HepG2 (cell line): ENCODE data around the gene POC1A. TPM values are rescaled to one million over a fixed set of nuclear protein-coding genes. Genes with fewer than 3 reads are reported as not detected.

ENCODE experiments used
- ATAC-seq: fragments of 200-7000 bp; cut with Tn5 transposase; 3 replicates; pipeline ENCODE4 v1.9.1; 2020; ENCODE audit warnings: mild to moderate bottlenecking, moderate library complexity
- BruUV-seq: library from RNA; stranded (reverse); fragments of 400-500 nt; replicated peaks from 2 replicates; lab custom pipeline; 2021; lab: Mats Ljungman, UMichigan
- CTCF ChIA-PET: fragments of 300-600 bp; formaldehyde crosslinking; extraction: SDS; loops from one replicate; lab custom pipeline; 2021; ENCODE audit warnings: low total read pairs, inconsistent platforms, low intra/inter-chr PET ratio; lab: Yijun Ruan, JAX
- POLR2A ChIA-PET: fragments of 350-600 bp; sonication (Branson Sonifier 250); formaldehyde crosslinking; loops from one replicate; lab custom pipeline; 2020; ENCODE audit warnings: antibody characterized with exemption, inconsistent platforms; lab: Yijun Ruan, JAX
- DNase-seq: peaks from one replicate; pipeline ENCODE4 v3.0.0-alpha.2; 2015; ENCODE audit warnings: low spot score
- FAIRE-seq: peaks from 3 replicates; lab custom pipeline; 2011; peaks lifted over from hg19 to GRCh38; lab: Jason Lieb, UNC
- H2AFZ ChIP-seq: one replicate; pipeline ENCODE4 v1.6.1; 2011; ENCODE audit warnings: low read length, inconsistent platforms
- H3K27ac ChIP-seq: fragments of 300-600 bp; 3 replicates; pipeline ENCODE4 v1.8.0; 2011; ENCODE audit warnings: mixed run types, mild to moderate bottlenecking, mixed read lengths, low read length, inconsistent platforms; ENCODE audit not compliant: insufficient read depth; ENCODE audit errors: extremely low read length
- H3K27me3 ChIP-seq, 2 experiments: fragments of 200-600 bp in 1 of 2; 2 replicates in 1 of 2; 3 replicates in 1 of 2; pipeline versions ENCODE4 v1.6.0 to v1.8.0; 2011; ENCODE audit warnings: low read length in 2 of 2, mild to moderate bottlenecking in 2 of 2, moderate library complexity in 2 of 2, inconsistent platforms in 1 of 2; ENCODE audit not compliant: insufficient read depth in 2 of 2, control insufficient read depth in 1 of 2
- H3K36me3 ChIP-seq, 2 experiments: fragments of 200-600 bp in 1 of 2; replicated peaks in 1 of 2; 2 replicates in 1 of 2; 3 replicates in 1 of 2; pipeline versions ENCODE4 v1.5.1 to v1.8.0; 2011; ENCODE audit warnings: low read length in 2 of 2, inconsistent platforms in 1 of 2; ENCODE audit not compliant: insufficient read depth in 2 of 2, control insufficient read depth in 1 of 2
- H3K4me1 ChIP-seq: 2 replicates; pipeline ENCODE4 v1.5.1; 2012; ENCODE audit warnings: low read length, inconsistent platforms; ENCODE audit not compliant: insufficient read depth
- H3K4me2 ChIP-seq: 2 replicates; pipeline ENCODE4 v1.6.0; 2011; ENCODE audit warnings: low read depth, low read length, inconsistent platforms
- H3K4me3 ChIP-seq, 3 experiments: fragments of 200-600 bp in 1 of 3; sonication (generic), shearing (Covaris generic) in 1 of 3; replicated peaks in 1 of 3; 2 replicates each; pipeline ENCODE4 v1.5.1; 2011 to 2016; ENCODE audit warnings: low read length in 3 of 3, inconsistent platforms in 2 of 3, low read depth in 2 of 3, mild to moderate bottlenecking in 2 of 3, control low read depth in 1 of 3, mixed read lengths in 1 of 3; ENCODE audit not compliant: insufficient read depth in 1 of 3
- H3K79me2 ChIP-seq: one replicate; pipeline ENCODE4 v1.6.1; 2011; ENCODE audit warnings: low read length, inconsistent platforms; ENCODE audit not compliant: insufficient read depth
- H3K9ac ChIP-seq: 2 replicates; pipeline ENCODE4 v1.6.0; 2011; ENCODE audit warnings: mild to moderate bottlenecking, low read depth, low read length, inconsistent platforms; ENCODE audit not compliant: insufficient read depth
- H3K9me3 ChIP-seq: 2 replicates; pipeline ENCODE4 v1.5.1; 2012; ENCODE audit warnings: mild to moderate bottlenecking, low read length
- H4K20me1 ChIP-seq: 2 replicates; pipeline ENCODE4 v1.6.0; 2011; ENCODE audit warnings: inconsistent platforms, mild to moderate bottlenecking, low read length, moderate library complexity; ENCODE audit not compliant: insufficient read depth
- KLF13 ChIP-seq: sonication (generic); formaldehyde crosslinking; IDR thresholded peaks from 2 replicates; pipeline ENCODE4 v1.4.0; 2020; ENCODE audit warnings: mild to moderate bottlenecking, missing genetic modification reagents
- SP140L ChIP-seq: sonication (generic); formaldehyde crosslinking; IDR thresholded peaks from 2 replicates; pipeline ENCODE4 v1.4.0; 2020; ENCODE audit warnings: missing genetic modification reagents, borderline replicate concordance
- ZNF510 ChIP-seq: sonication (generic); formaldehyde crosslinking; IDR thresholded peaks from 2 replicates; pipeline ENCODE4 v1.4.0; 2020; ENCODE audit warnings: low read depth, mild to moderate bottlenecking, missing genetic modification reagents
- WGBS: methylation state at CpG from one replicate; pipeline ENCODE4 v1.1.6; 2017; ENCODE audit warnings: low lambda C conversion rate; 5-methylcytosine and 5-hydroxymethylcytosine counted together
- in situ Hi-C: cut with HindIII; loops from 2 replicates; pipeline ENCODE4 v1.10.0; 2017; ENCODE audit warnings: low pct_unique_long_range_greater_than_20kb; ENCODE audit not compliant: extremely low pct_ligation_motif_present
- intact Hi-C: fragments of 100-400 bp; cut with micrococcal nuclease; formaldehyde crosslinking; loops from one replicate; pipeline ENCODE4 v1.10.0; 2022; ENCODE audit not compliant: unreplicated experiment
- polyA plus RNA-seq, 8 experiments: library from polyadenylated mRNA; depleted of rRNA in 3 of 8; stranded (reverse) in 7 of 8; unstranded in 1 of 8; fragments of >200 nt; fragmentation: Illumina TruSeq in 4 of 8; extraction: Trizol in 4 of 8; gene quantifications; 2 replicates each; pipeline versions ENCODE4 v1.2.1 to v1.2.3, GENCODE V29; 2011 to 2016; ENCODE audit warnings: low read depth in 4 of 8, missing spikeins in 1 of 8, mixed read lengths in 1 of 8; ENCODE audit not compliant: insufficient read depth in 1 of 8
- total RNA-seq, 5 experiments: library from RNA; depleted of rRNA; stranded (reverse); fragments of >200 nt; fragmentation: Illumina TruSeq; extraction: Trizol; gene quantifications; 2 replicates each; pipeline ENCODE4 v1.2.3, GENCODE V29; 2016; ENCODE audit warnings: low read depth in 1 of 5

The POC1A gene
- total and polyA plus RNA-seq, 2 of the 13 experiments (the other 11 are each of a cell fraction or from before 2014, with no cell fraction given), result 14.6 to 20.0 TPM

- Histone ChIP-seq H3K9me3 (no peaks in the 10 kb centered on the region), H3K79me2 (no peaks in the 10 kb centered on the region), H3K9ac (no peak overlapping the region), H2AFZ (no peak overlapping the region), H3K27ac (no peak overlapping the region), H3K4me1 (peaks cover 69% of the 10 kb centered on the region), H3K27me3 (no peaks in the 10 kb centered on the region), H3K4me2 (no peak overlapping the region), H4K20me1 (no peaks in the 10 kb centered on the region), H3K4me3 (no peak overlapping the region), H3K36me3 (no peaks in the 10 kb centered on the region)
- ATAC-seq (no peak), DNase-seq (no peak), FAIRE-seq (no peak)
- no peak for TF ChIP-seq ZNF510 (CRISPR knock-in tag)
- no peak for TF ChIP-seq SP140L (CRISPR knock-in tag)
- WGBS, result 90% methylated on average over 5 of the region's 5 CpGs
- in situ Hi-C loops (no loop called here), intact Hi-C loops (no loop called here)
- ChIA-PET POLR2A (no interaction called here), CTCF (no interaction called here)
- no TSS peak for BruUV-seq
Observed at GRCh38 chr3:52083556-52084087, 70.6 kb downstream of the POC1A start.

GRCh38 chr3:52082951-52083350 lies 71.3 kb downstream of the POC1A start:
- FAIRE-seq, result no peak
- Histone ChIP-seq H4K20me1 (no peaks in the 10 kb centered on the region), H3K79me2 (no peaks in the 10 kb centered on the region), H3K4me1 (peaks cover 62% of the 10 kb centered on the region), H3K9me3 (no peaks in the 10 kb centered on the region), H3K9ac (no peak overlapping the region)
- BruUV-seq, result no TSS peak
- in situ Hi-C loops (no loop called here), intact Hi-C loops (no loop called here)
- ATAC-seq, result no peak
- CTCF ChIA-PET, result no interaction called here
- no peak for TF ChIP-seq KLF13
- TF ChIP-seq, all 625 proteins: peak for 0
- Histone ChIP-seq H3K36me3 (no peaks in the 10 kb centered on the region), H3K27ac (no peak overlapping the region), H2AFZ (no peak overlapping the region), H3K27me3 (no peaks in the 10 kb centered on the region), H3K4me3 (no peak overlapping the region), H3K4me2 (no peak overlapping the region)
- DNase-seq, result no peak
- POLR2A ChIA-PET, result no interaction called here
- 100% methylated on average over 5 of the region's 8 CpGs for WGBS
